GM06990 (cell line): Measurements from ENCODE around the gene PRKCE.

Experiments
- DNase-seq: peaks from one replicate; pipeline ENCODE4 v3.0.0-alpha.2; 2011; ENCODE audit not compliant: insufficient read length; ENCODE audit errors: extremely low read depth
- H3K27me3 ChIP-seq: replicated peaks from 2 replicates; pipeline ENCODE4 v1.6.0; 2011; ENCODE audit warnings: low read length; ENCODE audit not compliant: control insufficient read depth, insufficient read depth
- H3K36me3 ChIP-seq: 2 replicates; pipeline ENCODE4 v1.5.1; 2011; ENCODE audit warnings: low read length; ENCODE audit not compliant: control insufficient read depth, insufficient read depth
- H3K4me3 ChIP-seq: replicated peaks from 2 replicates; pipeline ENCODE4 v1.5.1; 2011; ENCODE audit warnings: low read depth, mild to moderate bottlenecking, control low read depth, low read length
- CTCF ChIP-seq: IDR thresholded peaks from 2 replicates; pipeline ENCODE4 v1.5.1; 2011; ENCODE audit warnings: low read length, control low read depth, mild to moderate bottlenecking, inconsistent platforms; ENCODE audit not compliant: insufficient read depth, poor library complexity, severe bottlenecking

PRKCE gene

GRCh38 chr2:45796500-45796899 is 145.0 kb downstream of the PRKCE start:
- Histone ChIP-seq H3K36me3 (no peaks in the 10 kb centered on the region), H3K27me3 (no peaks in the 10 kb centered on the region; the same call in 1 of the 2 replicates), H3K4me3 (no peak overlapping the region)
- DNase-seq, result no peak
- TF ChIP-seq CTCF, result no peak

GRCh38 chr2:45797451-45798230 is 146.2 kb downstream of the PRKCE start:
- Histone ChIP-seq H3K4me3 (no peak overlapping the region), H3K36me3 (no peaks in the 10 kb centered on the region), H3K27me3 (no peaks in the 10 kb centered on the region; the same call in 1 of the 2 replicates)
- no peak for DNase-seq
- TF ChIP-seq CTCF, result no peak

DNA sequence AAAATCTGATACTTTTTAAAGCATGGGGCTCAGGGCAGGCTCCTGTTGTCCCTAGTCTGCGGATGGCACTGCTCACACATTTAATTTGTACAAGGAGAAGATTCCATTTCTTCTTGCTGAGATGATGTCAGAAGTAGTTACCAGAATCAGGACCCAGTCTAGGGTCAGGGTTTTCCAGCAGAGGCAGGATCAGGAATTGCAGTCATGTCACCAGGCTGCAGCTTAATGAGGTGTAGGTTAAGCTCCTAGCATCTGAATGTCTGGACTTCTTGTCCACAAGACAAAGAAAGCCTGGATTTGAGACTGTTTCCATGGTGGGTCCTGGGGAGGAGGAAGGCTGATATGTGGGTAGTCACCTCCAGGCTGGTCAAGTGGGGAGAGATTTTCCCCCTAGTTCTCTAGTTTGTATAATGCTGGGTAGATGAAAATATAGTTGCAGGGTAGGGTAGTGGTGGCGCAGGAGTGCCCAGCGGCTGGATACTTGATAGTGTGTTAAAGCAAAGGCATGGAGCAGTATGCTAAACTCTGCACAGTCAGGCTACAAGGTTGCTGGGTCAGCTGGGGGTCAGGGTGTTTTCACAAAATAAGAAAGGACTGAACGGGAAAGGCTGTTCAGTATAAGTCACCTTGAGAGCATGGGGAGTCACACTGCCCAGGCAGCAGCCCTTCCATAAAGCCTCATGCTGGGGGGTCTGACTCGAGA is 148.4 kb downstream of the PRKCE start:
- Histone ChIP-seq H3K4me3 (no peak overlapping the region), H3K36me3 (no peaks in the 10 kb centered on the region), H3K27me3 (no peaks in the 10 kb centered on the region; the same call in 1 of the 2 replicates)
- TF ChIP-seq CTCF, result no peak
- DNase-seq, result no peak

DNA sequence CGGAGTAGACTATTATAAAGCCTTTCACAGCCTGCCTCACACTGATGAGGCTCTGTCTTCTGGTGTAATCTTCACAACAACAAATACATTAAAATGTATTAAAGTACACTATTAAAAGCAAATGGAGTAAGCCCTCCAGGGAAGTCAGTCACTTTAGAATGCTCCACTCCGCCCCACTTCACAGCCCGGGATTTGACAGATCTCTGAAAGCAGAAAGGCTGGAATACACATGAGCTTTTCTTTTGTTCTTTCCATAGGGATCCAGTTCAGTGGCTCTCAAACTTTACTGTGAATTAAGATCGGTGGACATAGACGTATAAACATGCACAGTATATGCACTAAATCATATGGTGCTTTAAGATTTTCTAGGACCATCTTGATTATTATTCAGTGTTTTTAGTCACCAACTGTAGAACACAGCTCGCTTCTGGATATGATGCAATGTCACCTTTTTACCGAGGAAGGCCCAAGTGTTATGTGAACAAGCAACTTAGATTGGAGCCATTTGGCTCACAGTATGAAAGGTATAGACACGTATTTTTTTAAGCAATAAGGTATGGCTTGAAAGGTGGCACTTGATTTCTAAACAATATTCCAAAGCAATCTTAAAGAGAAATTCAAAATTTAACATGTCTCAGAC is 151.1 kb downstream of the PRKCE start:
- DNase-seq, result no peak
- no peak overlapping the region for H3K4me3 ChIP-seq
- TF ChIP-seq CTCF, result no peak
- no peaks in the 10 kb centered on the region for H3K27me3 ChIP-seq
- H3K36me3 ChIP-seq, result no peaks in the 10 kb centered on the region

GRCh38 chr2:45804987-45805755 is 153.7 kb downstream of the PRKCE start:
- Histone ChIP-seq H3K4me3 (no peak overlapping the region), H3K36me3 (no peaks in the 10 kb centered on the region), H3K27me3 (no peaks in the 10 kb centered on the region)
- TF ChIP-seq CTCF, result no peak
- no peak for DNase-seq
